Measurements from ENCODE around the gene KMT5B.

GRCh38 chr11:68116974-68117373 is 96.1 kb downstream of the KMT5B start:
- TF ChIP-seq, protein P1, sequence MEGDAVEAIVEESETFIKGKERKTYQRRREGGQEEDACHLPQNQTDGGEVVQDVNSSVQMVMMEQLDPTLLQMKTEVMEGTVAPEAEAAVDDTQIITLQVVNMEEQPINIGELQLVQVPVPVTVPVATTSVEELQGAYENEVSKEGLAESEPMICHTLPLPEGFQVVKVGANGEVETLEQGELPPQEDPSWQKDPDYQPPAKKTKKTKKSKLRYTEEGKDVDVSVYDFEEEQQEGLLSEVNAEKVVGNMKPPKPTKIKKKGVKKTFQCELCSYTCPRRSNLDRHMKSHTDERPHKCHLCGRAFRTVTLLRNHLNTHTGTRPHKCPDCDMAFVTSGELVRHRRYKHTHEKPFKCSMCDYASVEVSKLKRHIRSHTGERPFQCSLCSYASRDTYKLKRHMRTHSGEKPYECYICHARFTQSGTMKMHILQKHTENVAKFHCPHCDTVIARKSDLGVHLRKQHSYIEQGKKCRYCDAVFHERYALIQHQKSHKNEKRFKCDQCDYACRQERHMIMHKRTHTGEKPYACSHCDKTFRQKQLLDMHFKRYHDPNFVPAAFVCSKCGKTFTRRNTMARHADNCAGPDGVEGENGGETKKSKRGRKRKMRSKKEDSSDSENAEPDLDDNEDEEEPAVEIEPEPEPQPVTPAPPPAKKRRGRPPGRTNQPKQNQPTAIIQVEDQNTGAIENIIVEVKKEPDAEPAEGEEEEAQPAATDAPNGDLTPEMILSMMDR (IDR thresholded peaks at IDR 0.05; ENCODE audit: low read length), result no peak
- no peak for TF ChIP-seq EZH2 (optimal IDR thresholded peaks at IDR 0.05; ENCODE audit: low read depth, low read length)

Data from MM.1S (cell line).